NCI-H1092 treated with DMSO at 0.1 percent for 48 hours (cell line): Measurements from ENCODE around the gene PLA2G2F.

ENCODE experiments used
- DNase-seq: peaks from one replicate; lab custom pipeline; 2025; lab: John Stamatoyannopoulos, UW

Gene PLA2G2F

DNA sequence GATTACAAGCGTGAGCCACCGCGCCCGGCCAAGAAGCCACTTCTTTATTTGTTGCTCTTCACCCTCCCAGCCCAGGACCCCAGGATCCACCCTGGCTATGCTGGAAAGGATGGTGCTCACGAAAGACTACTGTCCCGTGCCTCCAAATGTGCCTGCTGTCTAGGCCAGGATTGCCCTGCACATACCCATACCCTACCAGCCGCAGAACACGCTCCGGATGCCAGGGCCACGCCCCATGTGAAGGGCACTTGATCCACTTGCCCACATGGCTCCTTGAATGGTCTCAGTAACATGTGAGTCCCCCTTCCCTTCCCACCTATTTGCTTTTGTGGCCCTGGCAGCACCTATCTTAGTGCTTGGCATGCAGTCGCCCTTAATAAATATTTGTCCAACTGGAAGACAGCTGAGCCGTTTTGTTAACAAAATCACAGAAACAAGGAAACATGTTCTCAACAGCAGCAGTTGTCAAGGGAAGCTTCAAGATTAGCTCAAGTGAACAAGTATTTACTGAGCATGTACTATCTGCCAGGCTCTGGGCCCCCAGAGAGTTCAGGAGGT lies 33.0 kb downstream of the PLA2G2F start:
- DNase-seq, result no peak

GRCh38 chr1:20174937-20175666 lies 36.0 kb downstream of the PLA2G2F start:
- DNase-seq, result no peak

DNA sequence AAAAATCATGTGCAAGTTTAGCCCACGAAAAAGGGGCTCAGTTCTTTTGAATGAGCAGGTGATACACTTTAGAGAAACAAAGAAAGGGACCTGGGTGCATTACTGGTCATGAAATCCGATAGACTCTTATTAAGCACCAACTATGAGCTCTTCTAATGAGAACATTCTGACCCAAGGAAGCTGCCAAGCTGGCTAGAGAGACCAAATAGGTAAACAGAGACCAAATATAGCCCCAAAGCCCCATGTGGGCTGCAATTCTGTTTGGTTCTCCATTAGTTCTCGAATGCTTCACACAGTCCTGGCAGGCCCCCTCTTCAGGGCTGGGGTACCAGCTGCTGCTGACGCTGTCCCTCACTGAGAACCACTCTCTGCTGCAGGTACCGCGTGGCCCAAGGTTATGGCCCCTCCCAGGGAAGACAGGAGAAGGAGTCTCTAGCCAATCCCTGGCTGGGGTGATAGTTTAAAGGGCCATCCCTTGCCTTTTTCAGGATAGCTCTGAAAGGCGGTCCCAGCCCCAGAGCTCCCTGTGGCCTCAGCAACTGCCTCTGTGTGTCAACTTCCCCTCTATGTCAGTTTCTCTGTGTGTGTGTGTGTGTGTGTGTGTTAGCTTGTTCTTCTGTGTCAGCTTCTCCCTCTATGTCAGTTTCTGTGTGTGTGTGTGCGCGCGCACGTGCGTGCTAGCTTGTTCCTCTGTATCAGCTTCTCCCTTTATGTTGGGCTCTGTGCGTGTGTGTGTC lies 39.7 kb downstream of the PLA2G2F start:
- DNase-seq, result peak; percentile 13

- no peak for DNase-seq
Measured at GRCh38 chr1:20179371-20180128, 40.4 kb downstream of the PLA2G2F start.

DNA sequence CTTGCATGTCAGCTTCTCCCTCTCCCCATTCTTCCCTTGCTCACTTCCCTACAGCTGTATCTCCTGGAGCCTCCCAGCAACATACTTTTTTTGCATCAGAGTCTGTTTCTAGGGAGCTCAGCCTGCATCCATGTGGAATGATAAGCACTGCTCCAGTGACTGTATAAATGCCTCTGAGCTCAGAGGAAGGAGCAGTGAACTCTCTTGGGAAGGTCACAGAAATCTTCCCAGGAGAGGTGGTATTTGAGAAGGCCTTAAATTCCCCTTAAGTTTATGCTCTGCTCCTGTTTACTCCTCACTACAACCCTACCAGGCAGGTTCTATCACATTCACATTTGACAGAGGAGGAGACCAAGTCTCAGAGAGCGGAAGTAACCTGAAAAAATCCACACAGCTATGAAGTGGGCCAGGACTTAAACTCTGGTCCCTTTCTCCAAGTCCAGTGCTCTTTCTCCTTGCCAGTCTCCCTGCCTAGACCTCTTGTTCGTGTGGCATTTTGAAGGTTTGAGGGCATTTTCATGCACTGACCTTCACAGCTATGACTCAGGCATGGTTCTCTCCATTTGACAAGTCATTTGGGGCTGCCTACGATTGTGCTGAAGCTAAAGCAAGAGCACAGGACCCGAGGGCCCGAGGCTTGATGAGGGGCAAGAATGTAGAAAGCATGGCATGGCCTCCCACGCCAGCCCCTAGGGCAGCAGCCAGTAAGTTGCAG lies 41.2 kb downstream of the PLA2G2F start:
- no peak for DNase-seq

GRCh38 chr1:20180844-20181207 lies 41.7 kb downstream of the PLA2G2F start:
- DNase-seq, result no peak

DNA sequence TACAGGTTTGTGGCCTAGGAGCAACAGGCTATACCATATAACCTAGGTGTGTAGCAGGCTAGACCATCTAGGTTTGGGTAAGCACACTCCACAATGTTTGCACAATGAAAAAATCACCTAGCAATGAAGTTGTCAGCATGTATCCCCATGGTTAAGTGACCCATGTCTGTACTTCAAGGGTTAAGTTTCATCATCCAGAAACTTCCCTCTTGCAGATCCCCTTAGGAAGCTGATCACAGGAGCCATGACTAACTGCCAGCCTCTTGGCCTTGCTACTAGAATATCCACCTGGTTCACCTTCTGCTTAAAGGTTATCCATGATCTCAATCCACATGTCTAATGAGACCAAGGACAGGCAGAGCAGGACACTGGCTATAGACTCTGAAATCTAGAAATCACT lies 43.3 kb downstream of the PLA2G2F start:
- DNase-seq, result no peak

DNA sequence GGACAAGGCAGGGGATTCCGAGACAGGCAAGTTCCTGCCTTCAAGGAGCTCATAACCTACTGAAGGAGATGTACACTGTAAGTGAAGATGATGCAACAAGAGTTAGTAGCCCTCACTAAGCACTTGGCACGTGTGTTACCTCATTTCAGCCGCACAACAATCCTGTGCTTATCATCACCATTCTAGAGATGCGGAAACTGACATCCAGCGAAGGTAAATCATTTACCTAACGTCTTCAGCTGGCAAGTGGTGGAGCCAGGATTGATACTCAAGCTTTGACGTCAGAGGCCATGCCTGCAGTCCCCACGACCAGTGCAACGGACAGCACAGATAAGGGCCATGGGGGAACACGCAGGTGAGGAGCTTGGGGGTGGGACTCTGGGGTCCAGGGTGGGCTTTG lies 43.9 kb downstream of the PLA2G2F start:
- DNase-seq, result no peak

GRCh38 chr1:20183616-20184271 lies 44.6 kb downstream of the PLA2G2F start:
- DNase-seq, result no peak

DNA sequence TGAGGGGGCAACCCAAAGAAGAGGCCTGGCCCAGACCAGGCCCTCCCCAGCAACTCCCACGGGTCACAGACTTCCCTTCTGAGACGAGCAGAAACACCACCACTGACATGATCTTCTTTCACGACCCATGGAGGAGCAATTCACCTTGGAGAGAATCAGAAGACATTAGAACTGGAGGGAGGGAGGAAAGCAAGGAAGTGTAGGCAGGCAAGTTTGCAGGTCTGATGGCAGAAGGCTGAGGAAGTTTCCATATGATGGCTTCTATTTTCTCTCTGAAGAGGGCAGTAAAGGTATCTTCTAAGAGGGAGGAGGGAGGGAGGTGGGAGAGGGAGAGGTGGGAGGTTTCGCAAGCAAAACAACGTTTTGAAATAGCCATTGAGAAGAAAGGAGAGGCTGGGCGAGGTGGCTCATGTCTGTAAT lies 45.4 kb downstream of the PLA2G2F start:
- DNase-seq, result no peak

DNA sequence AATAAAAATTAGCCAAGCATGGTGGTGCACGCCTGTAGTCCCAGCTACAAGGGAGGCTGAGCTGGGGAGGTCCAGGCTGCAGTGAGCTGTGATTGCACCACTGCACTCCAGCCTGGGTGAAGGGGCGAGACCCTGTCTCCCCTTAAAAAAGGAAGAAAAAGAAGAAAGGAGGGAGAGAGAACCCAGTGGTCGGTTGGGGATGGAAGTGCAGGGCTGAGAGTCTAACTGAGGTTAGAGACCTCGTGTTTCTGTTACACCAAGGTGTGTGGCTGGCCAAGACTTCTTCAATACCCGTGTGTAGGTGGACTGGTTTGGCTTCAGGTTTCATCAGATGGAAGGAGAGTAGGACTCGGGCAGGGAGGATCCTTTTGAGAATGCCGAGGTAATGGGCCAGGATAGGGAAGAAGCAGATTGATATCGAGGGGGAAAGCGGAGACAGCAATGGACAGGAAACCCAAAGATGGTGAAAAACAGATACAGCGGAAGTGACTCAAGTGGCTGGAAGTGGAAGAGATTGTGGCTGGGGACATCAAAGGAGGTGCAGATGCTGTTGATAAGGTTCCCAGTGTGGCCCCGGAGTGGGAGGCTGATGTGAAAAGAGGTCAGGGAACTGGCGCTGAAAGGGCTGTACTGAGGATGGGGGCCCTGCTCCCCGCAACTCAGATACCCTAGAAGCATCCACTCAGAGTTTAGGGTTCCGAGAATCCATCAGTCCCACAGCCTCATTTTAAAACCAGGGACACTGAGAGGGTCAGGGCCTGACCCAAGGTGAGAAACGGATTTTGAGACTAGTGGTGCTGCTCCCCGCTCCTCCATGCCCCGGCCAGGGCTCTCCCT lies 46.1 kb downstream of the PLA2G2F start:
- DNase-seq, result no peak

- peak; percentile 43 for DNase-seq
Measured at GRCh38 chr1:20185834-20186782, 47.0 kb downstream of the PLA2G2F start, which contains the start of the genes PLA2G2C and UBXN10. TSS of gene PLA2G2C (minus strand) at chr1:20186518. CDS start at chr1:20177363, 9,155 bp downstream. TSS of gene UBXN10 (plus strand) at chr1:20186096. CDS start at chr1:20190562, 4,466 bp downstream.

DNA sequence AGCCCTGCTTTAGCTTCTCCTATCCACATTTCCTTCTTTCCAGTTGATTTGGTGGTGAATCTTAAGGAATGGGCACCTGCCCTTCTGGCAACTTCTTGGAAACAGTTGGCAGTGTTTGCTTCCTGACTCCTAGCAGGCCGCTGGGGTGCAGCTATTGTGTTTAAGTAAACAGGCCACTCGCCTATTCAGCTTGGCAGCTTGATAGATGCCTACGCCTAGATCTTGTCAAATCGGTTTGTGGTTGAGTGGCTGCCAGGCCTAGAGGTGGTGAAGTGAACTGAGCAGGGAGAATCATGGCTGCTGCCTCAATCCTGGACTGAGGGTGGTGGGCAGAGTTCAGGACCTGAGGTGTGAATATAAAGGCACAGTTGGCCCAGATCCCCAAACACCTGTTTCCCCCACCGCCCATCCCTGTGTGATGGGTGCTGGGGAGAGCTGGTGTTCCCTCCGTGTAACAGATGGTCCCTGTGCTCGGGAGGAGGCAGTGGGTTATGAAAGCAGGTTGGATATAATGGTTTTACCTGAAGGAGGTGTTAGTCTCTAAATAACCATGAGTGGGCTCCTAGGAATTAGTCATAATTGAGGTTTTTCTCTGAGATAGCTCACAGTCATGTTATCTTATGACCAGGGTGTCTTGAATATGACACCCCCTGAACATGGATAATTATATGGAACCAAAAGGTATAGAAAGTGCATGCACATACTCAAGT lies 48.1 kb downstream of the PLA2G2F start:
- peak; percentile 32 for DNase-seq

GRCh38 chr1:20187813-20188454 lies 48.8 kb downstream of the PLA2G2F start:
- DNase-seq, result no peak

- no peak for DNase-seq
Measured at GRCh38 chr1:20188455-20188817, 49.3 kb downstream of the PLA2G2F start.

DNA sequence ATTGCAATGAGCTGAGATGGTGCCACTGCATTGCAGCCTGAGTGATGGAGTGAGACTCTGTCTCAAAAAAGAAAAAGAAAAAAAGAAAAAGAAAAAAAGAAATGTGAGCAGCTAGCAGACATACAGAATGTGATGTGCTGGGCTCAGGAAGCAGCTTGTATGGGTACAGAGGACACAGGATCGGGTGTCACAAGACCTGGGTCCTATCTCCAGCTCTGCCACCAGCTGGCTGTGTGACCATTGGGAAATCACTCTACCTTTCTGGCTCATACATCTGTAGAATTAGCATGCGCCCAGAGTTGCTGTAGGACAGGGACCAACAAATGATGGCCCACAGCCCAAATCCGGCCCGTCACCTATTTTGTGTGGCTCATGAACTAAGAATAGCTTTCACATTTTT lies 50.5 kb downstream of the PLA2G2F start:
- DNase-seq, result no peak

DNA sequence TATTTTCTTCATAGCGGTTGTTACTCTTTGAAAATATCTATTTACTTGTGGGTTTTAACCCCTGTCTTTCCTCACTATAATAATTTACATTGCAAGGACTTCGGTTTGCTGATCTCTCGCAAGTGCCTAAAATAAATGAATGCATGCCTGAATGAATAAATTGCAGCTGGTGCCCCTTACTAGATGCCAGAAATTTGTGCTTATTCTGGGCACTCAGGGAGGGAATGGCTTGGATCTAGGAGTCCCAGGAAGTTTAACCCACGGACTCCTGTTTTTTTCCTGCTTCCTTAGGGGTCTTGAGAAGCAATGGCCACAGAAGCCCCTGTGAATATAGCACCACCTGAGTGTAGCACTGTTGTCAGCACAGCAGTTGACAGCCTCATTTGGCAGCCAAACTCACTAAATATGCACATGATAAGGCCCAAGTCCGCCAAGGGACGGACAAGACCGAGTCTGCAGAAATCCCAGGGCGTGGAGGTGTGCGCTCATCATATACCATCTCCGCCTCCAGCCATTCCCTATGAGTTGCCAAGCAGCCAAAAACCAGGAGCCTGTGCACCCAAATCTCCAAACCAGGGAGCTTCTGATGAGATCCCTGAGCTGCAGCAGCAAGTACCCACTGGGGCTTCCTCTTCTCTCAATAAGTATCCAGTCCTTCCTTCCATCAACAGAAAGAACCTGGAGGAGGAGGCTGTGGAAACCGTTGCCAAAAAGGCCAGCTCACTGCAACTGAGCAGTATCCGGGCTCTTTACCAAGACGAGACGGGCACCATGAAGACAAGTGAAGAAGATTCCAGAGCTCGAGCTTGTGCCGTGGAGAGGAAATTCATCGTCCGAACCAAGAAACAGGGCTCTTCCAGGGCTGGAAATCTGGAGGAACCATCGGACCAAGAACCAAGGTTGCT lies 51.4 kb downstream of the PLA2G2F start:
- no peak for DNase-seq
